AG08395 (cell line): ENCODE data around the gene TNF.

Experiments used
- DNase-seq: peaks from one replicate; pipeline ENCODE4 v3.0.0; 2012; ENCODE audit warnings: mixed read lengths, low spot score

The TNF gene

DNA sequence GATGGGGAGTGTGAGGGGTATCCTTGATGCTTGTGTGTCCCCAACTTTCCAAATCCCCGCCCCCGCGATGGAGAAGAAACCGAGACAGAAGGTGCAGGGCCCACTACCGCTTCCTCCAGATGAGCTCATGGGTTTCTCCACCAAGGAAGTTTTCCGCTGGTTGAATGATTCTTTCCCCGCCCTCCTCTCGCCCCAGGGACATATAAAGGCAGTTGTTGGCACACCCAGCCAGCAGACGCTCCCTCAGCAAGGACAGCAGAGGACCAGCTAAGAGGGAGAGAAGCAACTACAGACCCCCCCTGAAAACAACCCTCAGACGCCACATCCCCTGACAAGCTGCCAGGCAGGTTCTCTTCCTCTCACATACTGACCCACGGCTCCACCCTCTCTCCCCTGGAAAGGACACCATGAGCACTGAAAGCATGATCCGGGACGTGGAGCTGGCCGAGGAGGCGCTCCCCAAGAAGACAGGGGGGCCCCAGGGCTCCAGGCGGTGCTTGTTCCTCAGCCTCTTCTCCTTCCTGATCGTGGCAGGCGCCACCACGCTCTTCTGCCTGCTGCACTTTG, at the start of gene TNF:
Gene TNF (plus strand): TSS at position 231 of the 567 bp plus-strand sequence. CDS start 177 bp downstream, at position 408.
- DNase-seq = no peak

DNA sequence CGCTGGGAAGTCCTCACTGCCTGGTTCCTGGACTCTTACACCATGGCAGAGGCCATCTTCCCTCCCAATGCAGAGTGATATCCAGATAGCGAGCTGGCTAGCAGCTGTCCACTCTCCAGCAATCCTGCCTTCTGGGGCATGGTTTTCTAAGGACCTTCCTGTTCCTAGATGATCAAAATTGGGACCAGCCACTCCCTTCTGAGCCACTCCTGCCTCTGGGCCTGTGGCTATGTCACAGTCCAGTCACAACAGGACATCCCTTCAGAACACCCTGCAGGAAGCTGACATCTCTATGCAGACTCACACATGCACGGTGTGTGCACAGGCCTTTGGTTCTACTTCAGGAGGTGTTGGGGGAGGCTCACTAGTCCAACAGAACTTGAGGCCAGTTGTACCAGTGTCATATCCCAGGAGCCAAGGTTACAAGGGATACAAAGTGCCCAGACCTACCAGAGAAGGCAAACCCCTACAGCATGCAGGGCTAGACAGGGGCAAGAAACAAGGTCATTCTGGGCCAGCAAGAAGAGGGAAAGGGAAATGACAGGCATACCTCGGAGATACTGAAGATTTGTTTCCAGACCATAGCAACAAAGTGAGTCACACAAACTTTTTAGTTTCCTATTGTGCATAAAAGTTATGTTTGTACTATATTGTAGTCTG, 49.3 kb upstream of the TNF start:
- DNase-seq = peak; percentile 51

DNA sequence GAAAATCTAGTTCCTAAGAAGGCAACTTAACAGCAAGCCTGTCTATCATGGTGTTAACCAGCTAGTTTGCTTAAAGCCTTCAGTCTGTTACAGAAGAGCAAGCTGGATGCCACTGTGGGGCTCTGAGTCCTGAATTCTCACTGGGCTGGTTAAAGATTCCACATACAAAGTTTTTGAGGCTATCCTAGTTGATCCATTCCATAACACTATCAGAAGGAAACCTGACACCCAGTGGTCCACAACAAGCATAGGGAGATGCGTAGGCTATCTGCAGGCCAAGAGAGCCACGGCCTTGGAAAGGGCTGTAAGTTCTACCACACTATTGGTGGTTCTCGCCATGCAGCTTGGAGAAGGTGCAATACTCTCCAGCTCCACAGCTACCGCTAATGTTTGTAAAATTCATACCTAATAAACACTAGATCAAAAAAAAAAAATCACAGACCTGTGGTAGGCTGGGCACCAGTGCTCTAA, 47.0 kb upstream of the TNF start:
- DNase-seq = no peak

DNA sequence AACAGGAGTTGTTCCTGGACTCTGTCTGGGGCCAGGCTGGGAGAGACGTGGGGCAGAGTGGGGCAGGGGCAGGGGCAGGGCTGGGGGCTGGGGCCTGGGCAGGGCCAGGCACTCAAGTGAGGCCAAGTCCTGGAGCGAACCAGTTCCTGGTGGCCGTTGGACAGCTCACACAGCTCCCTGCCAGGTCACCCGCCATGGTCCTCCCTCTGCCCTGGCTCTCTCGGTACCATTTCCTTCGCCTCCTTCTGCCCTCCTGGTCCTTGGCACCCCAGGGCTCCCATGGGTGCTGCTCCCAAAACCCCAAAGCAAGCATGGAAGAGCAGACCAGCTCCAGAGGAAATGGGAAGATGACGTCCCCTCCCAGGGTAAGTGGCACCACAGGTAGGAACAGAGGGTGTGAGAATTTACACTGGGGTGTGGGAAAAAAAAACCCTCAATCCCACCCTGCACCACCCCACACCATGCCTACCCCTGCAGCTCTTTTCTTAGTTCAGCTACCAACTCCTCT, 46.5 kb upstream of the TNF start, which contains the start of gene MCCD1:
Gene MCCD1 (plus strand): TSS at position 142 of the 508 bp plus-strand sequence. CDS start 53 bp downstream, at position 195.
- DNase-seq = no peak

DNA sequence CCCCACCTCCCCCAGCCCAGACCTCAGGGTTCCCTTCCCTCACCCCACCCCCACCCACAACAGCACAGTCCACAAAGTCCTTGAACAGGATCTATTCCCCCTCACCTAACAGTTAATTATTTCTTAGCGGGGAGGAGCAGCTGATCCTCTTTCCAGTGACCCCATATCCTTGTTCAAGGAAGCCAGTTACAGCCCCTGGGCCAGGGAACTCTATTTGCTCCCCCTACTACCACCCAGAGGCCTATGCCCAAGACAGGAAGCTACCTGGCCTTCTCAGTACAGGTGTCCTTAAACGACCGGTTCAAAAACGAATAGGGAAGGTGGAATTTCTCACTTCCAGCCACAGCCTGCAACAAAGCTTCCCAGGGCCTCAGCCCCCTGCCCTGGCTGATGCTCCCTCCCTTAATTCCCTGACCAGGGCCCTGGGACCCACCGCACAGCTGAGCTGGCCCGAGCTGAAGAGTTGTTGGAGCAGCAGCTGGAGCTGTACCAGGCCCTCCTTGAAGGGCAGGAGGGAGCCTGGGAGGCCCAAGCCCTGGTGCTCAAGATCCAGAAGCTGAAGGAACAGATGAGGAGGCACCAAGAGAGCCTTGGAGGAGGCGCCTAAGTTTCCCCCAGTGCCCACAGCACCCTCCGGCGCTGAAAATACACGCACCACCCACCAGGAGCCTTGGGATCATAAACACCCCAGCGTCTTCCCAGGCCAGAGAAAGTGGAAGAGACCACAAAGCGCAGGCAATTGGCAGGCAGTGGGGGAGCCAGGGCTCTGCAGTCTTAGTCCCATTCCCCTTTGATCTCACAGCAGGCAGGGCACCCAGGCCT, 45.8 kb upstream of the TNF start:
- no peak for DNase-seq

DNA sequence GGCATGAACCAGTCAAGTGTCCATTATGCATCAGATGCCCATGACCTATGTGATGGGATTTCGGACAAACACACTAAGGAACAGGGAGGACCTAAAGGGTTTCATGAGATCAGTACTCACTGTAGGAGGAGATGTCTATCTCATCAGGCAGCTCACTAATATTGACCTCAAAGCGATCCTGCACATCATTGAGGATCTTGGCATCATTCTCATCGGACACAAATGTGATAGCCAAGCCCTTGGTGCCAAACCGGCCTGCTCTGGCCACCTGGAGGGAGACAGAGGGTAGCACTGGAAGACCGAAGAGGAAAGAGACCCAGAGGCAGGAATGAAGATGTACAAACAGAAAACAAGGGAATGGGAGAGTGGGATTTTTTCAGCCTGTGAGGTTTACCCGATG, 44.7 kb upstream of the TNF start:
- DNase-seq = no peak

DNA sequence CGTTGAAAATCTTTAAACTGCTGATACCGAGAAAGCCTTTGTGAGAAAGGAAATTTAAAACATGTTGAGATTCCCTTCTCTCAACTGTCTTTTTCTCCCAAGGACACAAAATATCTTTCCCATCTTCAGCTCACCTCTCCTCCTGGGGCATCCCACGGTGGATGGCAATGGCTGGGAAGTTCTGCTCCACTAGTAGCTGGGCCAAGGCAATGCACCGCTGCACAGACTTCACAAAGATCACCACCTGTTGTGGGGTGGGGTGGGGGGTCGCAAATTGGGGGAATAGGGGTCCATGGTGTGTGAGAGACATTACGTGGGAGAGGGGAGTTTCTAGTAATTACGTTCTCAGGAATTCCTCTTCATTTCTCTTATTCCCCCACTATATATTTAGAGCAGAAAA, 44.2 kb upstream of the TNF start:
- DNase-seq = no peak

DNA sequence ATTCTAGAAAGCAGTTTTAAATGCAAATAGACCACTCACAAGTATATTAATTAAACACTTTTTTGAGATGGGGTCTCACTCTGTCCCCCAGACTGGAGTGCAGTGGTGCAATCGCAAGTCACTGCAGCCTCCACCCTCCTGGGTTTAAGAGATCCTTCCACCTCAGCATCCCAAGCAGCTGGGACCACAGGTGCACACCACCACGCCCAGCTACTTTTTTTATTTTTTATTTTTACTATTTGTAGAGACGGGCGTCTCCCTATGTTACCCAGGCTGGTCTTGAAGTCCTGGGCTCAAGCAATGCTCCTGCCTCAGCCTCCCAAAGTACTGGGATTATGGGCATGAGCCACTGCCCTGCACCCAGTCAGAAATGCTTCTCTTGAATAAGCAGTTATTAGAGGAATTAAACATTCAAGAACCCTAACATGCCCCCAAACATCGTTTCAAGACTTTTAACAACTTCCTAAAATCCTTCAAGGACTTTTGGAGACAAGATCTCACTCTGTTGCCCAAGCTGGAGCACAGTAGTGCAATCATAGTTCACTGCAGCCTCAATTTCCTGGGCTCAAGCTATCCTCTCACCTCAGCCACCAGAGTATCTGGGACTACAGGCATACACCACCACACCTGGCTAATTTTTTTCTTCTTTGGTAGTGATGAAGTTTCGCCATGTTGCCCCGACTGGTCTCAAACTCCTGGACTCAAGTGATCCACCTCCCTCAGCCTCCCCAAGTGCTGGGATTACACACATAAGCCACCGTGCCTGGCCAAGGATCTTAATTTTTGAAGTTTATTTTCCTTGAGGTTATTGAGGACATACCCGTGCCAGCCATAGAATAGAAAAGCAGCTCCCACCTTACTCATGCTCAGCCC, 43.4 kb upstream of the TNF start:
- DNase-seq = no peak

DNA sequence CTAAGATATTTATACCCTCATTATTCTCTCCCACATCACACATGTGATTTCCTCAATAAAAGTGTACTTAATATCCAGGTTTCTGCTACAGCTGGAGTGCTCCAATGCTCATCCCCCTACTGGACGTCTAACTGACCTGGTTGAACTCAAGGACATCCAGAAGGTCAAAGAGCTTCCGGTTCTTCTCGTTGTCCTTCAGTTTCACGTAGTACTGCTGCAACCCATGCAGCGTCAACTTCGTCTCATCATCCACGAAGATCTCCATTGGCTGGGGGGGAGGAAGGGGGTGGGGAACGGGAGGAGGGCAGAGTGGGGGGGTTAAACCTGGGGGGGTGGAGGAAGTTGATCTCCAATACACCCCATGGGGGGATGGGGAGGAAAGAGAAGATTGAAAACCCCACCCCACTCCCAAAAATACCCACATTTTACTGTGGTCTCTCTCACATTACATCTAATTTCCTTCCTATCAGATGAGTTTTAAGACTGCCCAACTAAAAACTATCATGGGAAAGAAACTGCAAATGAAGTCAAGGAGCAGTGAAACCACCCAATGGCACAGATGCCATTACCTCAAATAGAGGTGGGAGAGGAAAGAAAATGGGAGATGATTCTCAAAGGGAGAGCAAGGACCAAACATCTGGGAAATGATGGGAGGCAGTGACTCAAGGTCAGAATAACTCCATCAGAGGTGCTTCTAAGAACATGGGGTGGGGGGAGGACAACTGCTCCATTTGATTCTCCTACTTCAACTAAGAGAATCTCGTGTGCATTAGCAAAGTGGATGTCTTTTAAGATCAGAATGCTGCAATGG, 42.5 kb upstream of the TNF start:
- DNase-seq = no peak

DNA sequence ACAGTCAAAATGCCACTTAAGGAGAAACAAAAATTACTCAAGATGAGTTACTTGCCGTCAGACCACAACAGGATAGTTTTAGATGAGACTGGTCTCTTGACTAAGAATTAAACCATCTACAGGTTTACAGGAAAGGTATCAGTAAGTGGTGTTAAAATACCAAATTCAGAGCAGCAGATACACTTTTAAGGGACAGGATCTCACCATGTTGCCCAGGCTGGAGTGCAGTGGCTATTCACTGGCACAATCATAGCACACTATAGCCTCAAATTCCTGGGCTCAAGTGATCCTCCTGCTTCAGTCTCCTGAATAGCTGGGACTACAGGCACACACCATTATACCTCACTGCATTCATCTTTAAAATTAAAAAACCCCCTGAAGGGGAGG, 41.9 kb upstream of the TNF start:
- no peak for DNase-seq

DNA sequence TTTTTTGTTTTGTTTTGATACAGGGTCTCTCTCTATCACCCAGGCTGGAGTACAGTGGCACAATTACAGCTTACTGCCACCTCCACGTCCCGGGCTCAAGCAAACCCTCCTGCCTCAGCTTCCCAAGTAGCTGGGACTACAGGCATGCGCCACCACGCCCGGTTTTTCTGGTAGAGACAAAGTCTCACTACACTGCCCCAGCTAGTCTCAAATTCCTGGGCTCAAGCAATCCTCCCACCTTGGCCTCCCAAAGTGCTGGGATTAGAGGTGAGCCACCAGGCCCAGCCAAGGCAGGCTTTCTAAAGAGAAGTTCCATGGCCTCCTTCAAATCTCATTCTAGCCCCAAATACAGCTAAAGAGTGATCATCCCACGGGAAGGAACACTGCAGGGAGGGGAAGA, 41.4 kb upstream of the TNF start:
- no peak for DNase-seq

DNA sequence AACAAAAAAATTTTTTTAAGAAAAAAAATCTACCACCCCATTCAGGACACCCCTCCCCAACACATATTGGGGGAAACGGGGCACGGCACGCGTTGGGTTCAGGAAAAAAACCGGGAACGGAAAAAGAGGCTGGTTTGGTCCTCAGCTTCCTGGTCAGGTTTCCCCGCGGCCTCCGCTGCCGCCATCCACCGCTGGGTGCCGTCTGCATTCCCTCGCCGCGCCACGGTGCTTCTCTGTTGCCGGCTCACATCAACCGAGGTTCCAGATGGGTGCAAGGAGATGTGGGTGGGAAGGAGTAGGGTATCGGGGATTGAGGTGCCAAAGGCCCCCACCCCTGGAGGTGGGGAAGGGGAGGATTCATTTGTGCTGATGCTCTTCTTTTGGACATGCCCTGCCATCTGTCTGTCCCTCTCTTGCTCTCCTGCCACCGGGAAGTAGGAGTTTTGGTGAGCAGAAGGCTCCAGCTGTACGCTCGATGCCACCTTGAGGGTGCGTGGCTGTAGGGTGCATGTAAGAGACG, 40.8 kb upstream of the TNF start:
- no peak for DNase-seq

DNA sequence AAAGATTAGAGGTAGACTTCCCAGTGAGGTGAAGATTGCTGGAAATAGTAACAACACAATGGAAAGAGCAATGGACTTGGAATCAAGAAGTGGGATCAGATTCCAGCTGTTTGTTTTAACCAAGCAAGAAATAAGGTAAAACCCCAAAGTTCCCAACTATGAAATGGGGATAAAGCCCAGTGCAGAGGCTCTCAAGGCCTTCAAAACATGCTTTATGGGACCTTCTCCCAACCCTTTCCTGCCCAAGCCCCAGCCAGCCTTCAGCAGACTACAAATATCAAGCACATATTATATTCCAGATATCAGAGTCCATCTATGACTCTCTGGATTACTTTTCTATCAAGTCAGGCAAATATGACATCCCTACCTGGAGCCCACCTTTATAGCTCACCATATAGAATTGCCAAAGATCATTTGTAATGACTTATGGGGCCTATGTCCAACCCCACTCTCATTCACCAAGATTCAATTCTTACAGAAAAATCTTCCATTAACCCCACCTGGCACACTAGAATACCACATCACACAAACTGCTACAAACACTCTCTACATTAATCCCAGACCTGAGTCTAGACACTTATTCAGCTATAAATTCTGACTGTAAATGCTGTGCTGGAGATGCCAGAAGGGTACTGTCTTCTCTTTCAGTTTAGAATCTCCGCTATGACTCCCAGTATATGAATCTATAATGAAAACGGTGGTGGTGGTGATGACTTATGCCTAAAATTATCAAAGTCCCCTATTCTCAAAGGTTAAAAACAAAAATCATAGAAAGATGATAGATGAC, 39.6 kb upstream of the TNF start:
- no peak for DNase-seq

DNA sequence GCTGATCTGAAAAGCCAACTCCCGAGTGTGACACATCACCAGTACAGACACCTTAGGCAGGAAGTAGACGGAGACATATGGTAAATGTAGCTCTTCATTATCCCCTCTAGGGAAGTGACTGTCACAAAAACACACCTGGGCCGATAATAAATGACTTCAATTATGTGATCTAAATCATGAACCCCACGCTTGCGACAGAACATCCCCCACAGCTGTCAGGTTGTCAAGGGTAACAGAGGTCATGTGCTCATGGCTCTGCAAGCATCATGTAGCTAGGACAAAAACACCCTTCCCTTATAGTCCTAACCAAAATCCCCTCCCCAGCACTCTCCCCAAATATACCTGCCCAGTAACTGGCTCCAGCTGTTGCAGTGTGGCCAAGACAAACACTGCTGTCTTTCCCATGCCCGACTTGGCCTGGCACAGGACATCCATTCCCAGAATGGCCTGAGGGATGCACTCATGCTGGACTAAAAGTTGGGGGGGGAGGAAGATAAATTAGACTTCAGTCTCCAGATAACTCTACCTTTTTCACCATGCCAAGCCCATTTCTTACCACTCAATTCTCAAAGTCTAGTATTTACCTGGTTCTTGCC, 36.5 kb upstream of the TNF start:
- no peak for DNase-seq

DNA sequence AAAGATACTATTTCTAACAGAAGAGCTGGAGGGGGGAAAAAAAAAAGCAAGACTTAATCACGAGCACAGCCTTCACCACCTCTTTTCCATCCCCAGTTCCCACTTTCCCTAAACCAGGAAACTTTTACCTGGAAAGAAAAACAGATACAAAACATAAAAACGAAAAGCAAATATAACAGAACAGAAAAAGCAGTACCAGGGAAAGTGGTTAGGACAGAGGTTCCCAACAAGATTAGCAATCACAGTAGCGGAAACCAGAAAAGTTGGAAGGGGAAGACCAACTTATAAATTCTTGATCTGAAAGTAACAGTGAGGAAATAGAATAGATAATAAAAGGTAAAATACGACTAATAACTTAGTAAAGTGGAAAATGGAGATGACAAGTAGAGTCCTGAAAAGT, 34.7 kb upstream of the TNF start:
- no peak for DNase-seq

DNA sequence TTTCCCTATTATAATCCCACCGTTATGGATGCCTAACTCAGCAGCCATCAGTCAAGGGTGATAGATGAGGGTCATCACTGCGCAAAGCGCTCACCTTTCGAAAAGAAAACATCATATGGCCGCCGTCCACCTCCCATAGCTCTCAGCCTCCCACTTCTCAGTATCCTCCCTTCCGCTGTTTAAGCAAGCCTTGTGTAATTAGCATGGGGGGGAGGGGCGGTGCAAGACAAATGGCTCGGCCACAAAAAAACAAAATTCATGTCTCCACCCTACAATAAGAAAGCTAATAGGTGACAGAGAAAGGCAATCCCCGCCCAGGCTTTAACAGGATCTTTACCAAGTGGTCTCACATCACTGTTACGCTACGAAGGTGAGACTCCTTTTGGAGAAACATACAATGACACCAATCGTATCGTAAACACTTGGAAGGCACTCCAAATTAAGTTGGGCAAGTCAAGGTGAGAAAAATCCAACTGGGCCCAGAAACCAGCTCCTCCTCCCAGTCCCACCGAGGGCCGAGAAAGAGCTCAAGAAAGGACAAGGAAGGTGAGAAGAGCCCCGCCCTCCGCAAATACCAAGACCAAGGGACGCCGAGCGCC, 34.2 kb upstream of the TNF start:
- peak; percentile 45 for DNase-seq

DNA sequence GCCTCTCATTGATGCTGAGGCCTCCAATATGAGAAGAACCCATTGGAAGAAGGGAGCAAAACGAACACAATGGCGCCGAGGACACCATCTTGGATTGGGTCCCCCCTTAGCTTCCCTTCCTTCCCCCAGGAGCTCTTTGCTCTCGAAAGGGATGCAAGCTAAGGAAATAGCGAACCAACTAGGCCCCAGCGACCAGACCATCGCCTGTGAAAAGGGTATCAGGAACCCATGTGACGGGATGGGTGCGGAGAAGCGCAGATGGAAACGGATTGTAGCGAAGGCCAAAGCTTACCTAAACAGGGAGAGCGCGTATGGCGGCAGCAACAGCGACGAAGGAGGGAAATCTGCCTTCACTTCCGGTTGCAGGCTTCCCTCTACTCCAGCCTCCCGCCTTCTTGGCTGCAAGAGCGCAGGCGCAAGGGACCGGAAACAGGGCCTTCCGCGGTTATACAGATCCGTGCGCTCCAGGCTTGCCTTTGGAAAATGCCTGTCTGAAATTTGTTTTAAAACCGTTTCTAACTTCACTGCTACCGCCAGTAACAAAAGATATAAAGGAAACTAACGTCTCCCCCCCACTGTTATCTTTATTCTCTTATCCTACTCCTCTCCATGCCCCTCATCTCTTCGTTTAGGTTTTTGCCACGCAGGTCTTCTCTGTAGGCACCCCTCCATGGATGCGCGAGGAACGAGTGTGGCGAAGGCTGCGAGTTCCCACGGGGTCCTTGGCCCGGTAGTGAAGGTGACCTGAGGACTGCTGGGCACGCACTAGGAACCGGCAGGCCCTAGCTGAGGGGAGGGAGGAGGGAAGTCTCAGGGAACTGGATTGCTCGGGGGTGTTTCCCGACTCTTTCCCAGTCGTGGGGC, 33.5 kb upstream of the TNF start, which contains the start of gene DDX39B:
Gene DDX39B (minus strand): TSS at position 346 of the 864 bp plus-strand sequence. CDS start 1,471 bp downstream, outside the sequence.
- peak; percentile 97 for DNase-seq

DNA sequence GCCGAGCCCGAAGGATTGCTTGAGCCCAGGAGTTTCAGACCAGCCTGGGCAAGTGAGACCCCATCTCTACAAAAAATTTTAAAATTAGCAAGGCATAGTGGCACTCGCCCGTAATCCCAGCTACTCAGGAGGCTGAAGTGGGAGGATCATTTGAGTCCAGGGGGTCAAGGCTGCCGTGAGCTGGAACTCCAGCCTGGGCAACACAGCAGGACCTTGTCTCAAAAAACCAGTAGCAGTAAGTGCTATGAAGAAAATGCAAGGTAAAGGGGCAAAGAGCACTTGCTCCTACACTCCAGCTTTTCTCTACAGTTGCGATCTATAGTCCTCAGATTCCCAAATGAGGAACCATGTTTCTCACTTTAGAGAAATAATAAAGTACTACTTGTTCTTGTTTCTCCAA, 31.7 kb upstream of the TNF start:
- no peak for DNase-seq
